Mucosa of rectum (tissue), 2 donors: ENCODE measurements around the gene ZCCHC14.

Source experiments
- H3K27ac ChIP-seq, 2 donors: one replicate each; pipeline ENCODE4 v1.7.0; 2013; ENCODE audit warnings: inconsistent platforms in 2 of 2, low read depth in 2 of 2, low read length in 2 of 2
- H3K27me3 ChIP-seq, 2 donors: one replicate each; pipeline ENCODE4 v1.7.0; 2013; ENCODE audit warnings: low read length in 2 of 2; ENCODE audit not compliant: control insufficient read depth in 2 of 2, insufficient read depth in 2 of 2
- H3K36me3 ChIP-seq, 2 donors: one replicate each; pipeline ENCODE4 v1.7.0; 2013; ENCODE audit warnings: low read length in 2 of 2; ENCODE audit not compliant: control insufficient read depth in 2 of 2, insufficient read depth in 2 of 2
- H3K4me1 ChIP-seq, 2 donors: one replicate each; pipeline ENCODE4 v1.7.0; 2013; ENCODE audit warnings: low read length in 2 of 2, mild to moderate bottlenecking in 1 of 2; ENCODE audit not compliant: control insufficient read depth in 2 of 2, insufficient read depth in 2 of 2
- H3K4me3 ChIP-seq, 2 donors: one replicate each; pipeline ENCODE4 v1.7.0; 2013; ENCODE audit warnings: low read length in 2 of 2
- H3K9ac ChIP-seq, 2 donors: one replicate each; pipeline ENCODE4 v1.7.0; 2013; ENCODE audit warnings: low read length in 2 of 2, low read depth in 1 of 2, mild to moderate bottlenecking in 1 of 2
- H3K9me3 ChIP-seq, 2 donors: one replicate each; pipeline ENCODE4 v1.7.0; 2013; ENCODE audit warnings: low read length in 2 of 2; ENCODE audit not compliant: control insufficient read depth in 2 of 2
- donor health status: healthy.
- donor health status: Normal muscosa, but diverticular disease.

The ZCCHC14 gene

GRCh38 chr16:87436225-87437172, 56.3 kb downstream of the ZCCHC14 start:
- Histone ChIP-seq H3K9ac (no peak overlapping the region), H3K27me3 (no peaks in the 10 kb centered on the region), H3K9me3 (no peaks in the 10 kb centered on the region), H3K4me3 (no peak overlapping the region), H3K27ac (peak overlapping the region; percentile 6 to 25), H3K36me3 (peaks cover 9 to 13% of the 10 kb centered on the region in 2 donors), H3K4me1 (peaks cover 5 to 6% of the 10 kb centered on the region in 2 donors)

DNA sequence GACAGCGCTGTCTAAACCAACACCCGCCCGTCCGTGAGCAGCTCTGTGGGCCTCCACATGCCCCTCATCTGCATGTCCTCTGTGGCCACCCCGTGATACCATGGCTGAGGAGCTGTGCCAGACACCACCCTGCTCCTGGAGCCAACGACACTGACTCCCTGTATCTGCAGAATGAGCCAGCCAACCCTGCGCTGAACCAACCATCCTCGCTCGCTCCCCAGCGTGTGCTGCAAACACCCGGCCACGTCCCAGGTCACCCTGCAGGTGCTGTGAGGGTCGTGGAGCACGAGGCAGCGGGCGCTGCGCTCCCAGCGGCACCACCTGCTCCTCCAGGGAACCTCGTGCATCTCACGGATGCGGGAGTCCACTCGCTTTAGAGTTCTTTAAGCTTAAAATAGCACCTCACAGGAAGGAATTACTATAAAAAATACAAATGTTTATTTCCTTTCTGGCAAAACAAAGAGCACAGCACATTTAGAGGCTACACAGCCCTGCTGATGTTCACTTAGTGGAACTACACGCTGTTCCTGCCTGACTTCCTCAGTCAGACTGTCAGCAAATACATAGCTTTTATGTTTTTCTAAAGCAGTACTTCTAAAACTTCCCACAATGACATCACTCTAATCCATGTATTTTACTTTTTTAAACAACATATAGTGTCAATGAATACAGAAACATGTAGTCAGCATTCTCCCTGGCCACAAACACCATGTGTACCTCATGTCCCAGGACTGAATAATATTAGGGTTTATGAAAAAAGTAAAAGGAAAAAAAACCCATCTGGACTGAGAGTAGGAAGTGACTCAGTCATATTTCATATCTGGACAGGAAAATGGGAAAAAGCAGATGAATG, 57.2 kb downstream of the ZCCHC14 start:
- peaks cover 5 to 6% of the 10 kb centered on the region in 2 donors for H3K4me1 ChIP-seq
- H3K27me3 ChIP-seq: no peaks in the 10 kb centered on the region
- no peak overlapping the region for H3K9ac ChIP-seq
- H3K36me3 ChIP-seq: peaks cover 11 to 15% of the 10 kb centered on the region in 2 donors
- H3K4me3 ChIP-seq: no peak overlapping the region
- H3K27ac ChIP-seq: peak overlapping the region; percentile 6 to 25
- H3K9me3 ChIP-seq: no peaks in the 10 kb centered on the region

DNA sequence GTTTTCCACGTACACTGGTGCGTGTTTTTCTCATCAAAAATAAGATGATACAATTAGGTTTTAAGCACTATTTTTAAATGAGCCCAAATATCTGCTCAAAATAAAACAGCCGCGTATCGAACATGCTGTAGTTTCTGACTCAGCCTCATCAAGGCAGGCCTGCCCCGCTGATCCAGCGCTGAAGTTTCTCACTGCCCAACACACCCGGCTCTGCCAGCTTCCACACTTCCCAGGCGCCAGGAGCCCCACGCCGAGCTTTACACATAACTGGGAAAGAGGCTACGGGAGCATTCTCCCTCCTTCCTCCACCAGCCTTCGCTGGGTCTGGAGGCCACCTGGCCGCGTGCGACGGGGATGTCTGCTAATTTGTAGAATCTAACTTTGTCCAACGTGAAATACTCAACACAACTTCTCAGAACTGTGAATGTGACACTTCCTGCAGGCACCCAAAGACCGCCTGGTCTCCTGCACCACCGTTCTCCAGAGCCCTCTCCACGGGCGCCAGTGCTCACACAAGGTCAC, 58.6 kb downstream of the ZCCHC14 start:
- H3K27me3 ChIP-seq: no peaks in the 10 kb centered on the region
- H3K27ac ChIP-seq: no peak overlapping the region

DNA sequence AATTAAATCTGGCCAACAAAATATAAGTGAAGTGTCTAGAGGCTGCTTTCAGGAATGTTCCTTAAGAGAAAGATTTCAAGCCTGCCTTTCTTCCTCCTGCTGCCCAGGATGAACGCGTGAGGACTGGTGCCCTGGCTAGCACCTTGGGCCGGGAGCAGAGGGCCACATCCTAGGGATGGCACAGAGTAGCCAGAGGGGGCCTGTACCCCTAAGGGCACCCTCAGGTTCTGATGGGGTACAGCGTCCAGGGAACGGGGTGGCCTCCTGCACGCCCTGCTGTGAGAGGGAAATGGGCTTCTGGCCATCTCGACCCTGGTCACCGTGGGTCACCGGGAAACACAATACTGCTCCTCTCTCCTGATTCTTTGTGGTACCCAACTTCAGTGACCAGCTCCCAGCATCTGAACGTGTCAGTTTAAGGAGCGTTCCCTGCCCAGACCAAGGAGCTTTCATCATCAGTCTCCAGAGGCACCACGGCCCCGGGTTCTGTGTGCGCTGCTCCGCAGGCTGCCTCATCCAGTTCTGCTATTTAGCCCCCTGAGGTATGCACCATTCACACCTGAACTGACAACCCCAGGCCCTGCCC, 60.4 kb downstream of the ZCCHC14 start:
- H3K4me3 ChIP-seq: no peak overlapping the region
- no peak overlapping the region for H3K9ac ChIP-seq
- H3K36me3 ChIP-seq: peaks cover 15 to 19% of the 10 kb centered on the region in 2 donors
- no peak overlapping the region for H3K27ac ChIP-seq
- peaks cover 3 to 5% of the 10 kb centered on the region in 2 donors for H3K4me1 ChIP-seq
- no peaks in the 10 kb centered on the region for H3K27me3 ChIP-seq
- no peaks in the 10 kb centered on the region for H3K9me3 ChIP-seq

More for the DNA sequence above, 58.6 kb downstream of the ZCCHC14 start:
- Histone ChIP-seq H3K4me1 (peaks cover 5 to 6% of the 10 kb centered on the region in 2 donors), H3K4me3 (no peak overlapping the region), H3K9me3 (no peaks in the 10 kb centered on the region), H3K9ac (no peak overlapping the region), H3K36me3 (peaks cover 15 to 18% of the 10 kb centered on the region in 2 donors)

DNA sequence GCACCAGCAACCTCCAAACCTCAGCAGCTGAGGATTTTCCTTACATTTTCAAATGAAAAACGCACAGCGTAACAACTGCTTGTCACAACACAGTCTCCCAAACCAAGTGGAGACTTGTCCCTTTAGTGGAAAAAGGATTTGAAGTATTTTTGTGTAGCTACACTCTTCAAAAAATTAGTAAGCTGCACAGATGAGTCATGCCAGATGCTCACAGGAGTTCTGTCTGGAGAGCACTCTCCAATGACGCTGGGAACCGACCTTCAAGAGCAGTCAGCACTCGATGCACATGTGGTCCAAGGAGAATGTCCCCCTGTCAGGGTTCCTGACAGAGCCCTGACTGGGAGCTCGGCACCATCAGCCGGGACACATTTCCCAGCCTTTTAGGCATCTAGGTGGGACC, 60.9 kb downstream of the ZCCHC14 start:
- Histone ChIP-seq H3K4me1 (peaks cover 3 to 5% of the 10 kb centered on the region in 2 donors), H3K27me3 (no peaks in the 10 kb centered on the region), H3K36me3 (peaks cover 15 to 17% of the 10 kb centered on the region in 2 donors), H3K9ac (no peak overlapping the region), H3K9me3 (no peaks in the 10 kb centered on the region), H3K27ac (no peak overlapping the region), H3K4me3 (no peak overlapping the region)

GRCh38 chr16:87426423-87427215, 66.2 kb downstream of the ZCCHC14 start:
- Histone ChIP-seq H3K4me1 (no peaks in the 10 kb centered on the region), H3K27me3 (no peaks in the 10 kb centered on the region), H3K9ac (no peak overlapping the region), H3K36me3 (peaks cover 24 to 25% of the 10 kb centered on the region in 2 donors), H3K9me3 (no peaks in the 10 kb centered on the region), H3K4me3 (no peak overlapping the region), H3K27ac (no peak overlapping the region)

- H3K27ac ChIP-seq: no peak overlapping the region
- H3K4me1 ChIP-seq: no peaks in the 10 kb centered on the region
- H3K9me3 ChIP-seq: no peaks in the 10 kb centered on the region
- no peaks in the 10 kb centered on the region for H3K27me3 ChIP-seq
- no peak overlapping the region for H3K9ac ChIP-seq
- H3K4me3 ChIP-seq: no peak overlapping the region
- peaks cover 28% of the 10 kb centered on the region in 2 donors for H3K36me3 ChIP-seq
Measured at GRCh38 chr16:87425941-87426340, 66.9 kb downstream of the ZCCHC14 start.

DNA sequence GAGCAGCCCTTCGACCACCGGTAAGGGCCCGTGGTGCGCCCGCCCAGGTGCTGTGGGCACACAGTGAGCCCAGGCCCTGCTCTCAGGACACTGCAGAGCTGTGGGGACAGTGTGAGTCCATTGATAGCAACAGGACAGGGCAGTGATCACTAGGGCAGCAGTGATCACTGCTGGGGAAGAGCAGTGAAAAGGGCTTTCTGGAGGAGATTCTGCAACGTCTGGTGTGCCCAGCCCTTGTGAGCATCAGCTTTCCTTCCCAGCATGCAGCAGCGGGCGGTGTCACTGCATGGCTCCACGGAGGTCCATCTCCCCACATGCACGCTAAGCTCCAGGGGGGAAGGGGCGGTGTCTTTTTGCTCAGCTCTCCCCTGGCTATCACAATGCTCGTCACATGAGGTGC, 68.6 kb downstream of the ZCCHC14 start:
- Histone ChIP-seq H3K4me1 (no peaks in the 10 kb centered on the region), H3K4me3 (no peak overlapping the region), H3K36me3 (peaks cover 35 to 38% of the 10 kb centered on the region in 2 donors), H3K27me3 (no peaks in the 10 kb centered on the region), H3K27ac (no peak overlapping the region), H3K9me3 (no peaks in the 10 kb centered on the region), H3K9ac (no peak overlapping the region)

- H3K9ac ChIP-seq: no peak overlapping the region
- H3K27ac ChIP-seq: no peak overlapping the region
- H3K27me3 ChIP-seq: no peaks in the 10 kb centered on the region
- no peaks in the 10 kb centered on the region for H3K4me1 ChIP-seq
- no peaks in the 10 kb centered on the region for H3K9me3 ChIP-seq
- peaks cover 37% of the 10 kb centered on the region in 2 donors for H3K36me3 ChIP-seq
- H3K4me3 ChIP-seq: no peak overlapping the region
Measured at GRCh38 chr16:87423429-87423828, 69.4 kb downstream of the ZCCHC14 start.
